SK-N-MC (cell line): ENCODE measurements around the gene HAUS8.

ENCODE experiments used
- EZH2 ChIP-seq: fragments of 200-600 bp; sonication (generic); IDR thresholded peaks from one replicate; pipeline ENCODE4 v1.6.1; 2017; ENCODE audit warnings: antibody characterized with exemption
- POLR2AphosphoS5 ChIP-seq: IDR thresholded peaks from 2 replicates; pipeline ENCODE4 v1.6.1; 2012; ENCODE audit warnings: mild to moderate bottlenecking, low read depth, low read length, borderline replicate concordance

- no peak for TF ChIP-seq EZH2
- no peak for TF ChIP-seq POLR2AphosphoS5
These were observed 3.9 kb upstream of the HAUS8 start for GRCh38 chr19:17078920-17079709.
